DND-41 (cell line): Measurements from ENCODE around the gene VPREB3.

Experiments used
- ATAC-seq: fragments of 200-7000 bp; cut with Tn5 transposase; 3 replicates; pipeline ENCODE4 v1.9.1; 2021; ENCODE audit warnings: low read depth; ENCODE audit not compliant: insufficient read depth
- DNase-seq: peaks from one replicate; pipeline ENCODE4 v3.0.0-alpha.2; 2020
- H2AFZ ChIP-seq: 2 replicates; pipeline ENCODE4 v1.6.0; 2012; ENCODE audit warnings: low read depth, low read length
- H3K27ac ChIP-seq: 2 replicates; pipeline ENCODE4 v1.5.1; 2012; ENCODE audit warnings: low read length, inconsistent platforms
- H3K27me3 ChIP-seq: fragments of 200-600 bp; sonication (generic); 2 replicates; pipeline ENCODE4 v1.6.0; 2012; ENCODE audit warnings: low read length, mild to moderate bottlenecking, inconsistent platforms; ENCODE audit not compliant: insufficient read depth, poor library complexity
- H3K36me3 ChIP-seq: 2 replicates; pipeline ENCODE4 v1.5.1; 2012; ENCODE audit warnings: low read length, inconsistent platforms; ENCODE audit not compliant: insufficient read depth
- H3K4me1 ChIP-seq: 2 replicates; pipeline ENCODE4 v1.5.1; 2012; ENCODE audit warnings: mild to moderate bottlenecking, low read length; ENCODE audit not compliant: insufficient read depth
- H3K4me2 ChIP-seq: 2 replicates; pipeline ENCODE4 v1.6.0; 2012; ENCODE audit warnings: mild to moderate bottlenecking, moderate library complexity, low read length, inconsistent platforms; ENCODE audit not compliant: insufficient read depth
- H3K4me3 ChIP-seq, 2 experiments: fragments of 200-600 bp in 1 of 2; shearing (Covaris generic) in 1 of 2; 2 replicates each; pipeline ENCODE4 v1.5.1; 2012 to 2016; ENCODE audit warnings: inconsistent platforms in 2 of 2, low read length in 2 of 2, mild to moderate bottlenecking in 2 of 2, low read depth in 1 of 2, moderate library complexity in 1 of 2
- H3K79me2 ChIP-seq: 2 replicates; pipeline ENCODE4 v1.6.0; 2012; ENCODE audit warnings: low read length, inconsistent platforms; ENCODE audit not compliant: insufficient read depth
- H3K9ac ChIP-seq: 2 replicates; pipeline ENCODE4 v1.6.0; 2012; ENCODE audit warnings: low read depth, mild to moderate bottlenecking, inconsistent platforms, low read length, moderate library complexity
- H3K9me3 ChIP-seq: 2 replicates; pipeline ENCODE4 v1.5.1; 2012; ENCODE audit warnings: low read length, moderate library complexity, mild to moderate bottlenecking, inconsistent platforms; ENCODE audit not compliant: insufficient read depth, severe bottlenecking
- H4K20me1 ChIP-seq: 2 replicates; pipeline ENCODE4 v1.6.0; 2012; ENCODE audit warnings: low read length; ENCODE audit not compliant: insufficient read depth
- EZH2 ChIP-seq: IDR thresholded peaks from 3 replicates; pipeline ENCODE4 v1.6.1; 2012; ENCODE audit warnings: borderline replicate concordance, low read depth, mild to moderate bottlenecking, moderate library complexity, low read length, inconsistent platforms; ENCODE audit not compliant: severe bottlenecking
- TF ChIP-seq, protein P1 (sequence below): IDR thresholded peaks from 2 replicates; pipeline ENCODE4 v1.5.1; 2012; ENCODE audit warnings: borderline replicate concordance, low read length, moderate library complexity, mild to moderate bottlenecking; ENCODE audit not compliant: poor library complexity, severe bottlenecking; ENCODE audit errors: extremely low read depth

The VPREB3 gene

DNA sequence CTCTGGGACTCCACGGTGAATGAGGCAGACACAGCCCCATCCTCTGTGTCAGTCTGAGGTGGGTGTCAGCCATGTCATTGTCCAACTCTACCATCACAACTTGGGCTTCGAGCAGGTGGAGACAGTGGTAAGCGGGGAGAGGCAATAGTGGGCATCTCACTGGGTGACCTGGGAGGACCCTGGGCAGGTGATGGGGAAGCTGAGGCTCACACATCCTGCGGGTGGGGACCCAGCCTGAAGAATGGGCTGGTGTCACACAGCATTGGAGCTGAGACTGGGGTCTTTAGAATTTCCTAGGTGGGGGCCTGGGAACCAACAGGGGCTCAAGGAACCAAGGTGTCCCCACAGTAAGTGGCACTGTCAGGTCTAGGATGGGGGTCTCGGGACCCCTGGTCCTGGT, 25.5 kb upstream of the VPREB3 start:
- ATAC-seq (no peak), DNase-seq (no peak)
- H2AFZ ChIP-seq = no peak overlapping the region
- no peaks in the 10 kb centered on the region for H3K9me3 ChIP-seq
- no peak overlapping the region for H3K4me2 ChIP-seq
- H3K79me2 ChIP-seq = no peaks in the 10 kb centered on the region
- H3K4me3 ChIP-seq = no peak overlapping the region
- no peak overlapping the region for H3K9ac ChIP-seq
- no peaks in the 10 kb centered on the region for H3K36me3 ChIP-seq
- H3K4me1 ChIP-seq = no peaks in the 10 kb centered on the region
- H4K20me1 ChIP-seq = no peaks in the 10 kb centered on the region
- no peaks in the 10 kb centered on the region for H3K27me3 ChIP-seq
- TF ChIP-seq EZH2 = no peak
- TF ChIP-seq, protein P1, sequence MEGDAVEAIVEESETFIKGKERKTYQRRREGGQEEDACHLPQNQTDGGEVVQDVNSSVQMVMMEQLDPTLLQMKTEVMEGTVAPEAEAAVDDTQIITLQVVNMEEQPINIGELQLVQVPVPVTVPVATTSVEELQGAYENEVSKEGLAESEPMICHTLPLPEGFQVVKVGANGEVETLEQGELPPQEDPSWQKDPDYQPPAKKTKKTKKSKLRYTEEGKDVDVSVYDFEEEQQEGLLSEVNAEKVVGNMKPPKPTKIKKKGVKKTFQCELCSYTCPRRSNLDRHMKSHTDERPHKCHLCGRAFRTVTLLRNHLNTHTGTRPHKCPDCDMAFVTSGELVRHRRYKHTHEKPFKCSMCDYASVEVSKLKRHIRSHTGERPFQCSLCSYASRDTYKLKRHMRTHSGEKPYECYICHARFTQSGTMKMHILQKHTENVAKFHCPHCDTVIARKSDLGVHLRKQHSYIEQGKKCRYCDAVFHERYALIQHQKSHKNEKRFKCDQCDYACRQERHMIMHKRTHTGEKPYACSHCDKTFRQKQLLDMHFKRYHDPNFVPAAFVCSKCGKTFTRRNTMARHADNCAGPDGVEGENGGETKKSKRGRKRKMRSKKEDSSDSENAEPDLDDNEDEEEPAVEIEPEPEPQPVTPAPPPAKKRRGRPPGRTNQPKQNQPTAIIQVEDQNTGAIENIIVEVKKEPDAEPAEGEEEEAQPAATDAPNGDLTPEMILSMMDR = no peak
- no peak overlapping the region for H3K27ac ChIP-seq

DNA sequence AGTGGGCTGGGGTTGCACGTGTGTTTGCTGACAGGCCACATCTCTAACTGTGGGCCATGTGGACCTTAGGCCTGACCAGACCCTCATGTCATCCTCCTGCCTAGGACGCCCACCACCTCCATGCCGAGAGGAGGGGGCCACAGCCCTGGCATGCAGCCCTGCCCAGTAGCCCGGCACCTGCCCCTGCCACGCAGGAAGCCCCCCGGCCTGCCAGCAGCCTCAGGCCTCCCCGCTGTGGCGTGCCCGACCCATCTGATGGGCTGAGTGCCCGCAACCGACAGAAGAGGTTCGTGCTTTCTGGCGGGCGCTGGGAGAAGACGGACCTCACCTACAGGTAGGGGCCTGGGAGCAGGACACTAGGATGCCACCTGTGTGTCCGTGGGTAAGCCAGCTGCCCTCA, 24.9 kb upstream of the VPREB3 start:
- Histone ChIP-seq H3K27ac (no peak overlapping the region), H3K79me2 (no peaks in the 10 kb centered on the region), H2AFZ (no peak overlapping the region), H3K4me2 (no peak overlapping the region), H3K36me3 (no peaks in the 10 kb centered on the region), H3K4me3 (no peak overlapping the region), H3K9ac (no peak overlapping the region), H3K27me3 (no peaks in the 10 kb centered on the region), H4K20me1 (no peaks in the 10 kb centered on the region), H3K9me3 (no peaks in the 10 kb centered on the region), H3K4me1 (no peaks in the 10 kb centered on the region)
- ATAC-seq = no peak
- no peak for DNase-seq
- TF ChIP-seq, protein P1 = no peak
- TF ChIP-seq EZH2 = no peak

DNA sequence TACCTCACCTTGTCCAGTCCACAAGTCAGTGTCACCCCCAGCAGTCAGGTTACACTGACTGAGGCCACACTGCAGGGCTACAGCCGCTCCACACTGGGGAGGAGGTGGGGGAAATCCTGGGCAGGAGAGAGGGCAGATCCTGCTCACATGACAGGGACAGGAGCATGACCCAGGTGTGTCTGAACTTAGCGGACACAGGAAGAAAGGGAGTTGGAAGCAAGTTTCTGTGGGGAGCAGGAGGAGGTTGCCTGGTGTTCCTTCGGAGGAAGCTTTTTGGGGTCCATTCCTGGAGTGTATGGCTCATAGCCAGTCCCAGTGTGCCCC, 24.3 kb upstream of the VPREB3 start:
- H2AFZ ChIP-seq = no peak overlapping the region
- no peak overlapping the region for H3K9ac ChIP-seq
- H3K4me1 ChIP-seq = no peaks in the 10 kb centered on the region
- no peaks in the 10 kb centered on the region for H3K9me3 ChIP-seq
- no peak for ATAC-seq
- no peaks in the 10 kb centered on the region for H3K36me3 ChIP-seq
- no peak overlapping the region for H3K4me2 ChIP-seq
- H3K27me3 ChIP-seq = no peaks in the 10 kb centered on the region
- no peak overlapping the region for H3K4me3 ChIP-seq
- TF ChIP-seq, protein P1 = no peak
- TF ChIP-seq EZH2 = no peak
- no peak overlapping the region for H3K27ac ChIP-seq
- no peaks in the 10 kb centered on the region for H4K20me1 ChIP-seq
- H3K79me2 ChIP-seq = no peaks in the 10 kb centered on the region
- no peak for DNase-seq

- Histone ChIP-seq H3K27me3 (no peaks in the 10 kb centered on the region), H3K79me2 (no peaks in the 10 kb centered on the region), H3K27ac (no peak overlapping the region), H3K9ac (no peak overlapping the region), H3K4me3 (no peak overlapping the region), H4K20me1 (no peaks in the 10 kb centered on the region), H3K9me3 (no peaks in the 10 kb centered on the region), H3K36me3 (no peaks in the 10 kb centered on the region), H3K4me1 (no peaks in the 10 kb centered on the region), H2AFZ (no peak overlapping the region), H3K4me2 (no peak overlapping the region)
- ATAC-seq = no peak
- no peak for DNase-seq
- TF ChIP-seq, protein P1 = no peak
- no peak for TF ChIP-seq EZH2
These were observed 23.8 kb upstream of the VPREB3 start for GRCh38 chr22:23777776-23778576.
